Measurements from ENCODE around the gene ESYT1.

ESYT1 gene

DNA sequence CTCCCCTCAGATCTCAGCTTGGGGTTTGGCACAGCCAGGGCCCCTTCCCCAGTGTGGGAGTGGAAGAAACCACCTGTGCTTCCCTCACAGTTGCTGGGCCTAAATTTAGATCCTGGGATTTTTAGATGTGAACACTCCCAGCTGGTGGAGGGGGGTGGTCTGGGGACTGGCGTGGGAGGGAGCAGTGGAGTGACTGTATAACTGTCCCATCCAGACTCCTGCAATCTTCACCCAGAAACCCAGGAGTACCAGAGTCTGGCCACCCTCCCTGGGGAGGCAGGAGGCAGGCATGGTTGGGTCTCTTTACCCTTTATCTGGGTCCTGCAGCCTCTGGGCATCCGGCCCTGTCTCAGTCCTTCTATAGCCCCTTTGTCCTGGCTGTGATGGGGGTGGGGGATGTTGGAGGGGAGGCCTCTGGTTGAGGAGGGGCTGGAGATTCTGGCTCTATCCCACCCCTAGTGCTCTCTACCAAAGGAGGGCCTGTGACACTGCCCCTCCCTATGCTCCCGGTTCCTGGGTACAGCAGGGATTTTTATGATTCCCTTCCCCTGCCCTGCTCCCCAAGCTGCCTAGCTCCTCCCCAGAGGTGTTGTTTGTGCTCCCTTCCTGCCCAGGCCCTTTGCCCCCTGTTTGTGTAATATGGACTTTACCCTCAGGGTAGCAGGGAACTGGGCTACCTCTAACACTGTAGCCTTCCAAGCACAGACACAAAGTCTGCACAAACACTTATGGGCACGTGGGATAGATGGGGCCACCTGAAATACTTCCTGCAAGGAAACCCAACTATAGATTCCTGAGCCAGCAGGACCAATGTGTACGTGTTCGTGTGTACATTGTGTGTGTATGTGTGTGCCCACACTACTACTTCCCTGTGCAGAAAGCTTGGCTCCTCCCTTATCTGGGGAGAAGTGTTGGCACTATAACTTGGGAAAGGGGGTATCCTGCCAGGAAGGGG, 46.4 kb upstream of the ESYT1 start:
- no peak for DNase-seq (ENCODE audit: low read depth)
- TF ChIP-seq, protein P1, sequence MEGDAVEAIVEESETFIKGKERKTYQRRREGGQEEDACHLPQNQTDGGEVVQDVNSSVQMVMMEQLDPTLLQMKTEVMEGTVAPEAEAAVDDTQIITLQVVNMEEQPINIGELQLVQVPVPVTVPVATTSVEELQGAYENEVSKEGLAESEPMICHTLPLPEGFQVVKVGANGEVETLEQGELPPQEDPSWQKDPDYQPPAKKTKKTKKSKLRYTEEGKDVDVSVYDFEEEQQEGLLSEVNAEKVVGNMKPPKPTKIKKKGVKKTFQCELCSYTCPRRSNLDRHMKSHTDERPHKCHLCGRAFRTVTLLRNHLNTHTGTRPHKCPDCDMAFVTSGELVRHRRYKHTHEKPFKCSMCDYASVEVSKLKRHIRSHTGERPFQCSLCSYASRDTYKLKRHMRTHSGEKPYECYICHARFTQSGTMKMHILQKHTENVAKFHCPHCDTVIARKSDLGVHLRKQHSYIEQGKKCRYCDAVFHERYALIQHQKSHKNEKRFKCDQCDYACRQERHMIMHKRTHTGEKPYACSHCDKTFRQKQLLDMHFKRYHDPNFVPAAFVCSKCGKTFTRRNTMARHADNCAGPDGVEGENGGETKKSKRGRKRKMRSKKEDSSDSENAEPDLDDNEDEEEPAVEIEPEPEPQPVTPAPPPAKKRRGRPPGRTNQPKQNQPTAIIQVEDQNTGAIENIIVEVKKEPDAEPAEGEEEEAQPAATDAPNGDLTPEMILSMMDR (conservative IDR thresholded peaks at IDR 0.05; ENCODE audit: low read depth, low read length), result no peak
- H3K4me3 ChIP-seq (ENCODE audit: low read length), result no peak overlapping the region

DNA sequence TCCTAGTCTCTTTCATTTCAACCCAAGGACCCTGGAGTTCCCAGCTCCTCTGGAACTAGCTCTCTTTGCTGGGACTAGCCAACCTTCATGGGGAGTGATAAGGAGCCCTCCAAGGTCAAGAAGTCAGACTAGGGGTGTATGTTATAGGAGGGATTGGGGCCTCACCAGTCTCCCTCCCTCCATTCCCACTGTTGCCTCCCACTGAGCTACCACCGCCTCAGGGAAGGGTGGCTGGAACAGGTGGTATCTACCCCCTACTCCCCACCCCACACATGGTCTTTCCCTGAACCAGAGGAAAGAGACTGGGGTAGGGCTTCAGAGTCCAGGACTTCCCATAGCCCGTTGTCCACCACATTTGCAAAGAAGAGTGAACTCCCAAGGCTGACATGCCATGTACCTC, 45.7 kb upstream of the ESYT1 start:
- DNase-seq (ENCODE audit: low read depth), result no peak
- TF ChIP-seq, protein P1 (conservative IDR thresholded peaks at IDR 0.05; ENCODE audit: low read depth, low read length), result no peak
- no peak overlapping the region for H3K4me3 ChIP-seq (ENCODE audit: low read length)

- DNase-seq (ENCODE audit: low read depth), result no peak
- TF ChIP-seq, protein P1 (conservative IDR thresholded peaks at IDR 0.05; ENCODE audit: low read depth, low read length), result no peak
- no peak overlapping the region for H3K4me3 ChIP-seq (ENCODE audit: low read length)
These were observed 45.1 kb upstream of the ESYT1 start for GRCh38 chr12:56082967-56083366.

DNA sequence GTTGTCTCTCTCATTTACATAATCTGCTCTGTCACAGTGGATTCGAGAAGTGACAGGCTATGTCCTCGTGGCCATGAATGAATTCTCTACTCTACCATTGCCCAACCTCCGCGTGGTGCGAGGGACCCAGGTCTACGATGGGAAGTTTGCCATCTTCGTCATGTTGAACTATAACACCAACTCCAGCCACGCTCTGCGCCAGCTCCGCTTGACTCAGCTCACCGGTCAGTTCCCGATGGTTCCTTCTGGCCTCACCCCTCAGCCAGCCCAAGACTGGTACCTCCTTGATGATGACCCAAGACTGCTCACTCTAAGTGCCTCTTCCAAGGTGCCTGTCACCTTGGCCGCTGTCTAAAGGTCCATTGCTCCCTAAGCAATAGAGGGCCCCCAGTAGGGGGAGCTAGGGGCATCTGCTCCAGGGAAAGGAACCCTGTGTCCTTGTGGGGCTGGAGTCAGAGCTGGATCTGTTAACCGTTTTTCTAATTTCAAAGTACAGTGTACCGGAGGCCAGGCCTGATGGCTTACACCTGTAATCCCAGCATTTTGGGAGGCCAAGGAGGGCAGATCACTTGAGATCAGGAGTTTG, 43.0 kb upstream of the ESYT1 start:
- TF ChIP-seq, protein P1 (conservative IDR thresholded peaks at IDR 0.05; ENCODE audit: low read depth, low read length), result peak; percentile 60
- H3K4me3 ChIP-seq (ENCODE audit: low read length), result no peak overlapping the region
- no peak for DNase-seq (ENCODE audit: low read depth)

- DNase-seq (ENCODE audit: low read depth), result no peak
- TF ChIP-seq, protein P1 (conservative IDR thresholded peaks at IDR 0.05; ENCODE audit: low read depth, low read length), result no peak
- no peak overlapping the region for H3K4me3 ChIP-seq (ENCODE audit: low read length)
These were observed 42.0 kb upstream of the ESYT1 start for GRCh38 chr12:56086096-56086495.

GRCh38 chr12:56086608-56087007, 41.5 kb upstream of the ESYT1 start:
- TF ChIP-seq, protein P1 (conservative IDR thresholded peaks at IDR 0.05; ENCODE audit: low read depth, low read length), result no peak
- no peak for DNase-seq (ENCODE audit: low read depth)
- no peak overlapping the region for H3K4me3 ChIP-seq (ENCODE audit: low read length)
